Activated CD4-positive, alpha-beta T cell treated with anti-CD3 and anti-CD28 coated beads, Interleukin-2, amount 50 U/mL, for 48 hours (primary cell): ENCODE results near the gene TMEM255A.

ENCODE experiments used
- DNase-seq, 2 experiments: peaks; one replicate each; pipeline ENCODE4 v3.0.0-alpha.2; 2020

Gene TMEM255A

DNA sequence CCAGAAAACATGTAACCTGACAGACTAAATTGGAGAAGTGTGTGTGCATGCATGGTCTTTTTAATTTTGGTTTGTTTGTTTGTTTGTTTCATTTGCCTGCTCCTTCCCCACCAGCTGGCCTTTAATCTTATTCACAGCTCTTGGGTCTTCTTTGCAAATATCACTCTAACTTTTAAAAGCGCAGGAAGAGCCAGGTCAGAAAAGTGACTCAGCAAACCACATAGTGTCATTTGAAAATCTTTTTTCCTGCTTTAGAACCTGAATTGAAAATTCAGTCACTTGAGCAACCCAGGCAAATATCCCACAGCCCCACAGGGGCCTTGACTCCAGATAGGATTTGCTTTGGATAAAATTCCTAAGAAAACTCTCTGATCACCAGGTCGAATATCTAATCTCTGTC lies 4.6 kb downstream of the TMEM255A start:
- DNase-seq = no peak

DNA sequence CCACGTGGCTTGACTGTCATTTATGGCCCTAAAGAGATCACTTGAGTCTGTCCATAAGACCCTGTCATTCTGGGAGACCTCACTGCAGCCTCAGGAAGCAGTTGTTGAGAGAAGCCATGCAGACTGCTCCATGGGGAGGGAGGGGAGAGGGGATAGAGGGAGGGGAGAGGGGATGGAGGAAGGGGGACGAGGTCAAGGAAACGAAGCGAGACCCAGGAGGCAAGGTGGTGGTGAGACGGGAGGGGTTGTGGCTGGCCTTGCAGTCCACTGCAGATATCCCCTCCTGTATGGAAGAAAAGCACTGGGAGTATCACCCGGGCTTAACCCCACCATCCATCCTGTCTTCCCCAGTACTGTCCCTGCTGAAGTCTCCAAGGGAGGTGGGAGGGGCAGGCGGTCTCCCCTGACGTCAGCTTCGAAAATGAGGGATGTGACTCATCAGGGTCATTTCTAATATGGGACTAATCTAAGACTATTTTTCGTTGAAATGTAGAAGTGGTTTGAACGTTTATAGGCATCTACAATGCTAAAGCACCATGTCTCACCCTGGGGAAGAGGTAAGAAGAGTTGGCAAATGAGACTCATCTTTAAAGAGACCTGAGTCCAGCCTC lies 5.6 kb downstream of the TMEM255A start:
- DNase-seq = no peak

DNA sequence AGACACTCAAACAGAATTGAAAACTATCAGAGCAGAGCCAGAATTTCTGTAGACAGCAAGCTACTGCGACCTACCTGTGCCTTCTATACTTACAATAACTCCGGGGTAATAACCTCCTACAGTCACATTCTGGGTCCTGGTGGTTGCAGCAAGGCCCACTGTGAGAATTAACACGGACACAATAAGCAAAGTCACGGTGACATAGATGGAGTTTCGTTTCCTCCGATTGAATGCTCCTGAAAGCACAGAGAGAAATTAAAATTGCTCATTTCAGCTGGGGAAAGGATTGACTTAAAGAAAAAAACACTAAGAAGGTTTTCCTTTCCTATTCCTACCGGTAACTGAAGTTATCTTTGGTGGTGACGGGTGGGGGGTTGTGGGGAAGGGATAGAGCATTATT lies 7.0 kb downstream of the TMEM255A start:
- DNase-seq = no peak

DNA sequence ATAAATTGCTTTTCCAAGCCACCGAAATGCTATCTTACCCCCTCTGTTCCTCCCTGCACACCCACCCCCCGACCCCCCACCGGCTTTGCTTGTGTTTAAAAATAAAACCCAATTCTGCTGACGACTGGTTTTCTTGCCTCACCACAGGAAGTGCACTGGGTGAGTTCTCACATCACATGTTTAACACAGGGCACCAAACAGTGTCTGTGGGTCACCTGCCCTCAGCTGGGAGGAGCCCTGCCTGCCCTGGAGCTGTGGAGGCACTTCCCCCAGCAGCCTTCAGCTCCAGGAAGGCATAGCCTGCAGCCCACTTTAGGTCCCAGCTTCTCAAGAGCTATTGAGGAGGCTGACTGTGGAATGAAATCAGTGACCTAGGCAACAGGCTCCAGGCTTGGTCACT lies 8.8 kb downstream of the TMEM255A start:
- DNase-seq = peak in 1 of 2 experiments; percentile 23

DNA sequence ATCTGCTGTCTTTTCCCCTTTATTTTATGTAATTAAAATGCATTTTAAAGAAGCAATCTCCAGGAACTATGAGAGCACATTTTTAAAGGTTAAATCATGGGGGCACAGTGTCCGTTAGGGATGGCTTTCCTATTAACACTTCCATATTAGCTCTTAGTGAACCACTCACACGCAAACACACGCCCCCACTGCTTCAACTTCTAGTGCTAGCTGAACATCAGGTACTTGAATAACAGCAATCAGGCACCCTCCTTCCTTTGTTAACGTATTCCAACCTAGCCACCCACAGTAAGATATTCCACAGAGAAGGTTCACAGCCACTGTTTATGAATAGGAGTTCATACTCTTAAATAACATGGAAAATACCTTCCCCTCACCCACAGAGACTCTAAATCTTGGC lies 9.3 kb downstream of the TMEM255A start:
- no peak for DNase-seq

DNA sequence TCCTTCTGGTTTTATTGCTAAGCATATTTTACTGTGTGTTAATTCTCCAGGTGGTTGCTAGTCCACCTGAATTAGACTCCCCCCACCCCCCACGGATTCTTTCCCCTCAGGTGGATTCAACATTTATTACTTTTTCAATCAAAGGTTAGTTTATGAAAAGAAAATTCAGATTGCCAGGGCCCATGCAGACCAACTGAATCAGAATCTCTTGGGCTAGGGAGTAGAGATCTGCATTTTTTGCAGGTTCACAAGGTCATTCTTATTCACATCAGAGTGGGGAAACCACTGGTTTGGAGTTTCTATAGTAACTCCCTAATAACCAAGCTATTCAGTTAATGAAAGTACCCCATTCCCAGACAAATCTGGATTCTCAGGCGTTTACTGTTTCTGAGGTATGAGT lies 9.8 kb downstream of the TMEM255A start:
- DNase-seq = no peak

DNA sequence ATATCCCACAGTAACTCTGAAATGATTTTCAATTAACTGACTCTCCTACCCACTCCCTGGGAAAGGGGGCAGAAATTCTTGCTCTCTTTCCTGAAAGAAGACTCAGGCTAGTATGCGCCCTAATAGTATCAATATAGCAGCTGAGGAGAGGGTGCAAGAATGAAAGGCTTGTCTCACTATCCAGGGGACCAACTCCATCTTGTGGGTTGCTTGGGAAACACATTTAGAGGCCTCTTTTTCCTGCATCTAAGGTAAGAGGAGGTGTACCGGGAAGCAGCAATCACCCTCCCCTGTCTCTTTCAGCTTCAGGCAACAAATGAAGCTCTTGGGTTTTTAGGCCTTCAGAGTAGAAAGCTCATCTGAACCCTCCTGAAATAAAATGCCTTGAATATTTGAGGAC lies 11.3 kb downstream of the TMEM255A start:
- no peak for DNase-seq

DNA sequence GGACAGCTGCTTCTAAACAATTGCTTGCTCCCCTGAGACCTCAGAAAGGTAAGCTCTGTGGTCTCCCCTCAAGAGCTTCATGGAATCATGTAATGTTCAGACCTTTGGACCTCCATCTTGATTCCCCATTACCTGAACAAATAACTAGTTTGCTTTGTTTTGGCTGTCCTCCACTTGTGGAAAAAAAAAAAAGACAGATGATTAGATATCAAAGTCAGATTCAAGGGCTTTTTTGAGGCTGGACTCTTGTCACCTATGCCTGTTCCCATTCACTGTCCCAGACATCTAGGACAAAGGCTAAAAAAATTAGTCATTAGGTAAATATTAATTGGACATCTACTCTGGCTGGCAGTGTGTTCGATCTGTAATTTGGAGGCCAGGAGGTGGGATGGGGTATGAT lies 13.3 kb downstream of the TMEM255A start:
- no peak for DNase-seq

DNA sequence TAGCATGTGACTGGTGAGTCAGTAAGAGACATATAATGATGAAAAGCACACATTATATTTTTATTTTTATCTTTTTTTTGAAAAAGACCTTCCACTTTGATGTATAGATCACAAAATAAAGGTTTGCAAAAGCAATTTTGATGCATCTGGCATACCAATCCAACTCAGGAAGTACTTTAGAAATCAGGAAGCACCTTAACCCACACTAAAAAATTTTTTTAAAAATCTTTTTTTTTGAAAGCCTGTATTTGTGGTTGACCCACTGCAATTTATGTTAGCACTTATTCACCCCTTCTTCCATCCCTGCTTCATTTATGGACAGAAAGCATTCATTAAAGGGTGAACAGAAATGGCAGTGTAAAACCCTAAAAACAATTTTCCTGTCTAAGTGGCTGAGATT lies 16.6 kb downstream of the TMEM255A start:
- no peak for DNase-seq

DNA sequence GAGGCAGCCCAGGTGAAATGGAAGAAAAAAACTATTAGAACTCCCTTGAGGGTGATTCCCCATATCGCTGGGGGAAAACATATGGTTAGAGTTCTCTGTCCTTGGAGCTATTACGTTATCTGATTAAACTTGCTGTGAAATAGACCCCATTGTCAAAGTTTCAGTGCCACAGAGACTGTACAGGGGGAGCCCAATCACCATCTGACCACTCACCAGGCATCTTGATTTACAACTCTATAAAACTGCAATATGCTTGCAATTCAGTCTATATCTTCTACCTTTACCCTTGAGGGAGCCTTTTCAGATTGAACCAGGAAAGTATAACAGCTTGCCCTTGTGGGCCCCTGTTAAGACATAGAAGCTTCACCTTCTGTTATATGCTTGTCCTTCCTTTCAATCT lies 18.2 kb downstream of the TMEM255A start:
- DNase-seq = no peak

DNA sequence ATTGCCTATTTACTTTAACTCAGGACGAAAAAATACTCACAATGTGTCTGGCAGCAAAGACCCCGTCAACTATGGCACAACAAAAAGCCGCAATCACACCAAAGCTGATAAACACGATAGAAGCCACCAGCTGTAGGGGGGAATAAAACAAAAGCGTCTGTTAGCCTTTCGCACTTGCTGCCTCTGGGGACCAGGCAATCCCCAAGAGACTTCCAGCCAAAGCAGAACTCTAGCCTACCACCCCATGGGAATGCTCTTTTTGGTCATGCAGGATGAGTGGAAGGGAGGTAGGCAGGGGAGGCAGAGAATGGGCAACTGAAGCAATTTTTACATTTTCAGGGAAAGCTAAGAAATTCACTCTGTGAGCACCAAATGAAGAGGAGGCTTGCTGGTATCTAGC lies 20.1 kb downstream of the TMEM255A start:
- no peak for DNase-seq

DNA sequence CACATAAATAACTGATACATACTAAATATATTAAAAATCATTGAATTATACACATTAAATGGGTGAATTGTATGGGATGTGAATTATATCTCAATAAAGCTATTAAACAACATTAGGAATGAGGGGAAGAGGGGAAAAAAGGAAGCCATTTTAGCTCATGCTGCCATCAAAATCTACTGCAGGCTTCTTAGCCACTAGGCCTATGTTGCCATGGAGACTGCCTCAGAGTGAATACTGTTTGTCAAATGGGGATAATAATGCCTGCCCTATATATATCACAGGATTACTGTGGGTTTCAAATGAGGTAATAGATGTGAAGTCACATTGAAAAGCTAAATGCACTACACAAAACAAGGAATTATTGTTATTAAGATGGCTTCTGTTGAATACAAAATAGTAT lies 21.2 kb downstream of the TMEM255A start:
- DNase-seq = no peak

DNA sequence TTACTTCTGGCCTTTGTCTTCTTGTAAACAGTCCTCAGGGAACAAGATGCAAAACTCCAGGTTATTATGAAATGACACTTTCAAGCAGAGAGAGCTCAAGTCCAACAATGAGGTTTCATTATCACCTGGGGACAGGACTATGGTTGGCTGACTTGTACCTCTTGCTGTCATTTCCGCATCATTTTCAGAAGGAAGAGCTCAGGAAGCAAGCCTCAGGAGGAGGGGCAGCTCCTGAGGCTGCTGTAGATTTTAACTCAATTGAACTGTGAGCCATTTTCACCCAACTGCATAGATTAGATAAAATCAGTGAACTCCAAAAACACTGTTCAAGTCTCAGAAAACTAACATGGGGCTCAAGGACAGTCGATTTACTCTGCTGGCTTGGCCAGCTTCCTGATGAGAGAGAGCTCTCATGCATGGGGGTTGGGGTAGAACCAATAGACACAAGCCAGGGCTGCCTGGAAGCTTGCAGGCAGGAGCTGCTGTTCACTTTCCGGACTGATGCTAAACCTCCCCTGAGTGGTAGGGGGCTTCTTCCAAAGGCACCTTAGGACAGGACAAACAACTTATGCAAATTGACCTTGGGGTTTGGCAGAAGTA lies 23.6 kb downstream of the TMEM255A start:
- no peak for DNase-seq

DNA sequence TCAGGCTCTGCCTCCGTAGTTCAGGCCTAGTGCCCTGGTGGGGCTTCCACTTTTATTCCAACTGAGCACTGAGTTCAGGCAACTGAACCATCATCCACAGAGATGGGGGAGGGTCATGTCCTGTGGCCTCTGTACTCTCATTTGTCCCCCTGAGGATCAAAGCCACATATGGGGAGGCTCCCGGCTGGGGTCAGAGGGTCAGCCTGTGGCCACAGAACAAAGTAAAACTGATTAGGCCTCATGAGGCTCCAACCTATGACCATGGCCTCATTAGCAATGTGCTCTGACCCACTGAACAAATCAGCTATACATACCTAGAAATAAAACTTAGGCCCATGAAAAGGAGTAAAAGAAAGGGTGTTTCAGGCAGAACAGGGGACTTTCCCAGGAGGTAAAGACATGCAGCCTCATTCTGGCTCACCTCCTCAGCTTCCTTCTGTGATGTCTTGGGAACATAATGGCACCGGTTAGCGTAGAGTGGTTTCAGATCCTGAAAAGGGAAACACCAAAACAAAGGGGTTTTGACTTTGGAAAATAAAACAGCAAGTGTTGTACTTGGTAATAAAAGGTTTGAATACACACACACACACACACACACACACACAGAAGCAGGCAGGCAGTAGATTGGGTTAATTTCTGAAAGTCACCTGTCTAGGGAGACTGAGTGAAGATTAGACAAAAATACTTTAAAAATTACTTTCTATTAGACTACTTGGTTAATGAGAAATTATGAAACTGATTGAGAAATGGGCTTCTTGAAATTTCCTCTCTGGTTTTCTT lies 24.3 kb downstream of the TMEM255A start:
- no peak for DNase-seq

DNA sequence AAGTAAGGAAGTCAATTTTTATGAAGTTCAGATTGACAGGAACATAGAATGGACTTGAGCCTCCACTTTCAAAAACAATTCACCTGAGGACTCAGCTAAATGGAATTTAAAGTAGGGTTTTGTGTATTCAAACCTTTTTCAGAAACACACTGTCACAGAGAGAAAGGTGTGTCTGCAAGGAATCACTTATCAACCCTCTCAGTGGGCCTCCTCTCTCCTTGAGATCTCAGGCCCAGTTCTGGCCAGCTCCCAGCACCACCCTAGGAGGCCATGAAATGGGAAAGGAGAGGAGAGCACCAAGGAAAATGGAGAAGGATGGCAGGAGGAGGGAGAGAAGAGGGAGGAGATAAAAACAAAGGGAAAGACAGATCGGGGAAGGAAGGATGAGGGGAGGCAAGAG lies 28.6 kb downstream of the TMEM255A start:
- DNase-seq = no peak

DNA sequence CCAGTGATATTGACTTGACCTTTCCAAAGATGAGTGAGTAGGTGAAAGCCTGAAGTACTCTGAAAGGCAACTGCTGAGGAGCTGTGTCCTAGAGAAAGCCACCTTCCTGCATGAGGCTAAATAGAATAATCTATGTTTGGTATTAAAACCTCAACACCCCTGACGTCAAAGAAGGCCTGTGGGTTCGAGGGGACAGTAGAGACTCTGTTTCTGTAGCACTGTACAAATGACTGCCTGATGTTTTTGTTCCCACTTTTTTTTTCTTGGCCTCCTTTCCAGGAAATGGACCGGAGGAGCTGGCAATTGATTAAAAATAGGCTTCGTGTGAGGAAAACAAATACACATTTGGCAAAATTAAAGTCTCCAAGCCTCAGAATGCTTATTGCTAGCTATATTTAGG lies 29.5 kb downstream of the TMEM255A start:
- DNase-seq = no peak

DNA sequence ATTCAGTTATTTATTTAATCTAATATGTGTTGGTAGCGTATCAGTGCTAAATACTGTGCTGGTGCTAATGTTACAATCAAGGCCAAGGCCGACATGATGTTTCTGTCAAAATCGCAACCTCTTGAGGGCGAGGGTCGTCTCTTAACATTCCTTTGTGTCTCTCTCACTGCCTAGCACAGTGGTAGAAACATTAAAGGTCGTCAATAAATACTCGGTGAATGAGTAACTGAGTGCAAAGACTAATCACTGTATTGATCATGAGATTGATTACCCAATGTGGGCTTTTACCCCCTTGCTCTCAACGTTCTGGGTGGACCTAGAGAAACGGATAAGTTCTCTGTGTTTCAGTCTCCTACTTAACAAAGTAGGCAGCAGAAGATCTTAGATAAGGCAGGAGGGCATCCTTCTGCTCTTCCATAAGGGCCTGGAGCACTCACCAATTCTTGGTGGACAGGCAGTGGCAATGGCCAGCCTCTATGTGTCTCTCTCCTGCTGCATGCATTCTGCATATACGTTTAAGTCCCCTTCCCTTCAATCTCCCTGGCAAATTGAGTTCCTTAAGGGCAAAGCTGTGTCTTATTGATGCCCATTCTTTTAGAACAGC lies 30.1 kb downstream of the TMEM255A start:
- DNase-seq = no peak

DNA sequence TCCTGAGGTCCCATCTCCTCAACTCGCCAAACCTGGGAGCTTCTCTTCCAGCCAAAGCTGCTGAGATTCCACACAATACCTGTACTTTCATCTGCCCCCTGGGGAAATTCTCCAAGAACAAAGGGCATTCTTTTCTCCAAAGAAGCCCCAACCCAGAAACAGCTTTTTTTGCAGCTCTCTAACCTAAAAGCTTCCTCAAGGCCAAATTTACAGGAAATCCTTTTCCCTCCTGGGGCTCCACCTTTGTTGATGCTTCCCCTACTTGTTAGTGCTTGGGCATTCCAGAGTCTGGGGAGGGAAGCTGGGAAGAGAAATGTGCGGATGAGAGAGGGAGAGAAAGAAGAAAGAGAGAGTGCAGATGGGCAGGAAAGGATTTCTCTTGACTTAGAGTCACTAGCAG lies 36.3 kb downstream of the TMEM255A start:
- no peak for DNase-seq

DNA sequence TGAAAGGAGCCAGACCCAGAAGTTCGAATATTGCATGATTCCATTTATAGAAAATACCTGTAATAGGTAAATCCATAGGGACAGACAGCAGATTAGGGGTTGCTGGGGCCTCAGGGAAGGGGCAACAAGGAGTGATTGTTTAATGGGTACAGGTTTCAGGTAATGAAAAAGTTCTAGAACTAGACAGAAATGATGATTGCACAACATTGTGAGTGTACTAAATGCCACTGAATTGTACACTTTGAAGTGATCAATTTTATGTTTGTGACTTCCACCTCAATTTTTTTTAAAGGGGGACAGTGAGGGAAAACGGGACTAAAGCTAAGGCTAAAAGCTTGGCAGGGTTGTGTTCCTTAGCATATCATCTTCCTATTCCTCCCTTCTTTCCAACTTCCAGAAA lies 37.1 kb downstream of the TMEM255A start:
- DNase-seq = no peak

DNA sequence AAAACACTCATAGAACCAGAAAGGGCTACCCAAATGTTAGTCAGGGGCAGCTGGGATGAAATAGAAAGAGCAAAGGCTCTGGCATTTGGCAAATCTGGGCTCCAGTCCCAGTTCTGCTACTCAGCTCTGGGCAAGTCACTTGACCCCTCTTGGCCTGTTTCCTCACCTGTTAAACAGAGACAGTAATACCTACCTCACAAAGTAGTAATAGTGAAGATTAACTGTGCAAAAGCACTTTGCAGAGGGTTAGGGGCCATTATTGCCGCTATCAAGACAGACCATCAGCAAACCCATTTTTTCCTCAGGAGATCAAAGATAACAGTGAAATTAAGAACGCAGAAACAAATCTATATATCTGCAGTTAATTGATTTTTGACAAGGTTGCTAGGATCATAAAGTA lies 40.0 kb downstream of the TMEM255A start:
- no peak for DNase-seq

DNA sequence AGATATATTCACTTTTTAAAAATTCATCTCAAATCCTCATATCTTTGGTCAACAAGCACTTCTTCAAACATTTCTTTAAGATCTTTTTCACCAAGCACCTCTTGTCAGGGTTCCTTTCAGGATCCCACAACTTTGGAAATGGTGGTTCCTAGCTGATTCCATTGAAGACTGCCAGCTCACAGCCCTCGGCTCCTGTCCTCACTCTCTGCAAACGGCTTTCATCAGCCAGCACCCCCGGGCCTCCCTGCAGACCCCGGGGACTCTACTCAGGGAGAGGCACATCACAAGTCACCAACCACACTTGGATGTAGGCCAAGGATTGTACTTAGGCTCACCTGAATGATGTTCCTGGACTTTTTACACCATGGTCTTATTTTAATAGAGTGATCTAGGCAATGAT lies 40.7 kb downstream of the TMEM255A start:
- no peak for DNase-seq

DNA sequence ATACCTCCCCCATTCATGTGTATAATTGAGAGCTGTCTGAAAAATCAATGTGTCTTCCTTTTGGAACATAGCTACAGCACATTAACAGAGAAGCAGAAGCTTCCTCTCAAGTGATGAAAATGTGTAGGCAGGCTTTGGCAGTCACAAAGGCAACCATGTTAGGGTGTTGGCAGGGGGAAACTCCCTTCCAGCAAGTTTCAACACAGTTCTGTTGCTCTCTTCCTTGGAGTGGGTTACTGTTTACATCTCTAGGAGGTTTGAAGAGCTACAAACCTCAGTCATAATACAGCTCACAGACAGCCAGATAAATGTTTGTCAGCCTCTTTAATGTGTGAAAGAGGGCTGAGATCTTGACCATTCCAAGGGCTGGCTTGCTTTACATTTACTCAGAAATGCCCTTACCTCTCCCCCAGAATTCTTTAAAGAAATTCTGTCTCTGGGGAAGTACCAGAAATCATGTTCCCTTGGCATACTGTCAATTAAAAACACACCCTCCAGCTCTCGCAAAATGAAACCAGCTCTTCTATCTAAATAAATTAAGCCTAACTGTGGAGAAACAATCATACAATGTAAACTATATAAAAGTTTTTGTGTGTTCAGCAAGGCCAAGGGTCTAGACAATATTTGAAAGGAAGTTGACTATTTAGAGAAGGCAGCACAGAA lies 41.8 kb downstream of the TMEM255A start:
- no peak for DNase-seq

DNA sequence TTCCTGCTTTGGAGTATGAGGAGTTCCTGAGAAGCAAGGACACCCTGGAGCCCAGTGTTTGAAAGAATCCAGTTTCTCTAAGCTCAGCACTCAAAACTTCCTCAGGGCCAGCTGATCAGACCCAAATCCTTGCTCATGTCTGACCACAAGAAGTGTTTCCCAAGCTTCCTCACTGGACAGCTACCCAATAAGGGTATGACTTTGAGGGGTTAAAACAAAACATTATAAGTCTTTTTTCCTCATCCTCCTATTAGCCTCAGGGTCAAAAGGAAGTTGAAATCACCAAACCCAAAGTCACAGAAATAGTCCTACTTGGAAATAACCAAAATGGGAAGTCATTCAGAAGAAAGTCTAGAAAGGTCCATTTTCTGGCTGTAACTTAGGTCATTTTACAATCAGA lies 46.9 kb downstream of the TMEM255A start:
- DNase-seq = no peak
